ENCODE data around the gene ARHGEF1.

ARHGEF1 gene

GRCh38 chr19:41956621-41957020 lies 73.6 kb downstream of the ARHGEF1 start:
- DNase-seq (ENCODE audit: low read depth) = no peak

Measured in non-pigmented ciliary epithelial cell (primary cell).